IPS-11a (cell line): ENCODE measurements around the gene CYB561D1.
"Not testable (repeated sequence)": the region's sequence is repeated elsewhere in the genome, so short reads cannot be mapped to it uniquely, and the experiment has no call there.

Experiments
- H3K4me3 ChIP-seq: one replicate; pipeline ENCODE4 v1.5.1; 2013; ENCODE audit warnings: low read depth, low read length, control low read depth

CYB561D1 gene, protein sequence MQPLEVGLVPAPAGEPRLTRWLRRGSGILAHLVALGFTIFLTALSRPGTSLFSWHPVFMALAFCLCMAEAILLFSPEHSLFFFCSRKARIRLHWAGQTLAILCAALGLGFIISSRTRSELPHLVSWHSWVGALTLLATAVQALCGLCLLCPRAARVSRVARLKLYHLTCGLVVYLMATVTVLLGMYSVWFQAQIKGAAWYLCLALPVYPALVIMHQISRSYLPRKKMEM

DNA sequence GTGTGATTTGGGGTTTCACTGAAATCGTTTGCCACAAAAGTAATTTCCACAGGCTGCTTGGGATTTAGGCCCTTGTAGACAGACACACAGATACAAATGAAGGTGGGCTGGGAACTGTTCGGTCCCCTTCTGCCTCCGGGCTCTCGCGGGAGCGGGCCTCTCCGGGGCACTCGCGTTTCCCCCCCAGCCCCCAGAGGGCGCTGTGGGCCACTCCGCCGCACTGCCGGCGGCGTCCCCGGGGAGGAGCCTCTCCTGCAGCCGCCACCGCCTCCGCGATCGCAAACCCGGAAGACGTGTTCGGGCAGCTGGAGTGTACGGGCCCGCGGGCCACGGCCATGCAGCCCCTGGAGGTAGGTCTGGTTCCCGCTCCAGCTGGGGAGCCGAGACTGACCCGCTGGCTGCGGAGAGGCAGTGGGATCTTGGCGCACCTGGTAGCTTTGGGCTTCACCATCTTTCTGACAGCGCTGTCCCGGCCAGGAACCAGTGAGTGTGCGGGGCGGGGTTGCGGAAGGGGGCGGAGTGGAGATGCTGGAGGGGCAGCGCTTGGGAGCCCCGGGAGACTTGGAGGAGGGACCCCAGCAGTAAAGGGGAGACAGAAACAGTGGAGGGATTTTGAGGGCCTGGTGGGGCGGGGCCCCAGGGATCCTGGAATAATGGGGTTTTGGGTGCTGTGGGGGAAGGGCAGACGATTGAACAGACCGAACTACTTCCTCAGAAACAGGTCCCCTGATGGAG lies at the start of gene CYB561D1:
Gene CYB561D1 (plus strand): TSS at position 290 of the 735 bp plus-strand sequence. CDS start 46 bp downstream, at position 336.
- H3K4me3 ChIP-seq: peak within 1 kb of the TSS; percentile 92

DNA sequence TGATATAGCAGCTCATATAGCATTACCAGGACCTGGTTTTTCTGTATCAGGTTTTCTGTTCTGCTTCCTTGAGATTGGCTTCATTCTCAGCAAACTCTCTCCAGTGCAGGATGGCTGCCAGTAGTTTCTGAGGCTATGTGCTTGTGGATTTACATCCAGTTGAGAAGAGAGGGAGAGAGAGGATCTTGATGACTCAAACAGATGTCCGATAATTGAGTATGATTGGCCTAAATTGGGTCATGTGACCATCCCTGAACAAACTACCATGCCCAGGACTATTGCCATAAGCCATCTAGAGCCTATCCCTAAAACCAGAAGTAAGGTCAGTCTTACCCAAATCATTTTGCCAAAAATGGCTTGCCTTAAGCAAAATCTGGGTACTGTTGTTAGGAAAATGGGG lies 49.5 kb upstream of the CYB561D1 start:
- no peak overlapping the region for H3K4me3 ChIP-seq

DNA sequence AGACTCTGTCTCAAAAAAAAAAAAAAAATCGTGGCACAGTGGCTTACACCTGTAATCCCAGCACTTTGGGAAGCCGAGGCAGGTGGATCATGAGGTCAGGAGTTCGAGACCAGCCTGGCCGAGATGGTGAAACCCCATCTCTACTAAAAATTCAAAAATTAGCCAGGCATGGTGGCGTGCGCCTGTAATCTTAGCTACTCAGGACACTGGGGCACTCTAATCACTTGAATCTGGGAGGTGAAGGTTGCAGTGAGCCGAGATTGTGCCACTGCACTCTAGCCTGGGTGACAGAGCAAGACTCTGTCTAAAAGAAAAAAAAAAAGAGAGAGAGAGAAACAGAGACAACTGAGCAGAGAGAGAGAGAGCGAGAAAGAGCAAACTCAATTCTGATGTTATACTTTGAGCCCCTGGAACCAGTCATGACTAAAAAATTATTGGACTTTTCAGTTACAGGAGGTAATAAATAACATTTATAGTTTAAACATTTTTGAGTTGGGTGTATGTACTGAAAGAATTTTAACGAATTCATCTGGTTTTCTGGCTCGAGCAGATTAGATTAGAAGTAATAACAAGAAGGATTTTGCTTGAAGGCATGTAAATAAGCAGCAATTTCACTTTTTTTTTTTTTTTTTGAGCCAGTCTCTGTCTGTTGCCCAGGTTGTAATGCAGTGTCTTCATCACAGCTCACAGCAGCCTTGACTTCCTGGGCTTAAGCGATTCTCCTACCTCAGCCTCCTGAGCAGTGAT lies 47.8 kb upstream of the CYB561D1 start:
- H3K4me3 ChIP-seq: not testable (repeated sequence)

DNA sequence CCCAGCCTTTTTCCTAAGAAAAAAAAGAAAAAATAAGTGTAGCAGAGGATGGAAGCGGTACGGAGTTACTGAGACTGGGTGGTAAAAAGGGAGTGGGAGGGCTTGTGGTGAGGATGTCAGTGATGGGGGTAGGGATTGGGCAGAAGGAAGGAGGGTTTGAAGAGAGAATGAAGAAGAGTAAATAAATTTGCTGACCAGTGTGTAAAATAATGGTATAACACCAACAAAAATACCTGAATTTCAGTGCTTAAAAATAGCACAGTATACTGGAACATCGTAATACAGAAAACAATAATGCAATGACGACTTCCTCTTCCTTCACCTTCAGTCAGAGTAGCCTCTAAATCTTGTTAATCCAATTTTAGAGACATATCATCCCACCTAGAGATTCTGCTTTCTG lies 46.4 kb upstream of the CYB561D1 start:
- no peak overlapping the region for H3K4me3 ChIP-seq

DNA sequence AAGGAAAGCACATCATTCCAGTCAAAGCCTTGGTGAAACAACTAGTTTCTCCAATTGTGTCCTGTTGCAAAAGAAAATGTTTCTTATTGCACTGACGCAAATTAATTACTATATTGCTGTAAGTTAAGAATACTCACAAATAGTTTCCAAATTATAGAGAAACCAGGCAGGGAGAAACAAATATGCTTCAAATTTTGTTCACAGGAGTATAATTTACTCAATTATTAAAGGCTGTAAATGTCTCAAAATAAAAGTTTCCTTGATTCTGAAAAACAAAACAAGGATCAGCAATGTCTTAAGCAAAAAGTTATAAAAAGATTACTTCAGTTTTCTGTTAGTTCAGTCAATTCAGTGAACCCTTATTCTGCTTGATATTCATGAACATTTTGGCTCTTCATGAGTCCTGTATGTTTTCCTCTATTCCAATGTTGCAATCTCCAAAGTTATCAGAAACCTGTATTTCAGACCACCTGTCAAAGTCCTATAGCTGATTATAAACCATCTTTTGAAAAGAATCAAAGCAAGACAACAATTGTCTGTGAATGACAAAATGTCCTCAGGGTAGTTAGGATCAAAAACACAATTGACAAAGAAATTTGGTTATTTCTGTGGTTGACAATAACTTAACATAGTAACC lies 39.3 kb upstream of the CYB561D1 start:
- H3K4me3 ChIP-seq: no peak overlapping the region

DNA sequence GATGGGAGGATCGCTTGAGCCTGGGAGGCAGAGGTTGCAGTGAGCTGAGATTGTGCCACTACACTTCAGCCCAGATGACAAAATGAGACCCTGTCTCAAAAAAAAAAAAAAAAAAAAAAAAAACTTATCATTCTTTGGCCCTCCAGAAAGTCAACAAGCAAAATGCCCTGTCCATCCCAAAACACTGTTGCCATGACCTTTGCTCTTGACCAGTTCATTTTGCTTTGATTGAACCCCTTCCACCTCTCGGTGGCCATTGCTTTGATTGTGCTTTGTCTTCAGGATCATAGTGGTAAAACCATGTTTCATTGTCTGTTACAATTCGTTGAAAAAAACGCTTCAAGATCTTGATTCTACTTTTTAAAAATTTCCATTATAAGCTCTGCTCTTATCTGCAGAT lies 36.1 kb upstream of the CYB561D1 start:
- H3K4me3 ChIP-seq: no peak overlapping the region

DNA sequence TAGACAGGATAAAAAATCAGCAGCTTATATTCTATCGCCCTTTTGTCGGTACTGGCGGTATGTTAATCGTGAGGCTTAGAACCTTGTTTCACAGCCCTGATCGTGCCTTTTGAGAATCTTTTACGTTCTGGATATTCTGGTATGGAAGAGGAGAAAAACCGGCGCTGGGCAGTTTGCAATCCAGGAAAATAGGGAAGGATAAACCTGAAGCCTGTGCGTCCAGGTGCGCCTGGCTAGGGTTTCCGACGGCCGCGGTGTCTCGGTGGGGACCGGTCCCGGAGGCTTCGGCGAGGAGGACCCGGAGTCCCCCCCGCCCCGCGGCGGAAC lies 27.8 kb upstream of the CYB561D1 start:
- H3K4me3 ChIP-seq: peak overlapping the region; percentile 57

DNA sequence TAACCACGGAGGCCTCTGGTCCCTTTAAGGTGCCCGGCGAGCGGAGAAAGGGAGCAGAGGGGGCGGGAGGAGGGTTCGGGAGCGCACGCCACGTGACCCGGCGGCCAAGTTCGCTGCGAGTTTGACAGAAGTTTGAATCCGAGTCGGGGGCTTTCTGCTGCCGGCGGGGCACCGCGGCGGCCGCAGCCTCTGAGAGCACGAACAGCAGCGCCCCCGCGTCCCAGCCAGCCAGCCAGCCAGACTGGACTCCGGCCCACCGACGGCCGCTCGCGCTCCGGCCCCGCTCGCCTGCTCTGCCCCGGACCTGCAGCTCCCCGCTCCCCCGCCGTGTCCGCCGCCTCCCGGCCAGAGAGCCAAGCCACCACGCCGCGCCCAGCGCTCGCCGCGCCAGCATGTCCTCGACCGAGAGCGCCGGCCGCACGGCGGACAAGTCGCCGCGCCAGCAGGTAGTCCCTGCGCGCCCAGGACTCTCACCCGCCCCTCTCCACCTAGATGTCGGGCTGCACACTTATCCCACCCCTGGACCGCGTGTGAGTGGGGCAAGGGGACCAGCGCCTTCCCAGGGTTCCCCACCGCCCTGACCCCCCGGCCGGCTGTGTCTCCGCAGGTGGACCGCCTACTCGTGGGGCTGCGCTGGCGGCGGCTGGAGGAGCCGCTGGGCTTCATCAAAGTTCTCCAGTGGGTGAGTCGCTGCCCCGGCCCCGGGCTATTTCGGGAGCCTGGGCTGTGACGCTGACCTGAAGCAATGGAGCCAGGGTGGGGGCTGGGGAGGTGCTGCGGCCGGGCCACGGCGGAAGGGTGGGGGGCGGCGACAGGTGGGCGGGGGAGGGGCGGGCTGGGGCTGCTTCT lies 27.2 kb upstream of the CYB561D1 start, which contains the start of gene SYPL2:
Gene SYPL2 (plus strand): TSS at position 95 of the 849 bp plus-strand sequence. CDS start 298 bp downstream, at position 393.
- peak within 1 kb of the TSS; percentile 57 for H3K4me3 ChIP-seq

DNA sequence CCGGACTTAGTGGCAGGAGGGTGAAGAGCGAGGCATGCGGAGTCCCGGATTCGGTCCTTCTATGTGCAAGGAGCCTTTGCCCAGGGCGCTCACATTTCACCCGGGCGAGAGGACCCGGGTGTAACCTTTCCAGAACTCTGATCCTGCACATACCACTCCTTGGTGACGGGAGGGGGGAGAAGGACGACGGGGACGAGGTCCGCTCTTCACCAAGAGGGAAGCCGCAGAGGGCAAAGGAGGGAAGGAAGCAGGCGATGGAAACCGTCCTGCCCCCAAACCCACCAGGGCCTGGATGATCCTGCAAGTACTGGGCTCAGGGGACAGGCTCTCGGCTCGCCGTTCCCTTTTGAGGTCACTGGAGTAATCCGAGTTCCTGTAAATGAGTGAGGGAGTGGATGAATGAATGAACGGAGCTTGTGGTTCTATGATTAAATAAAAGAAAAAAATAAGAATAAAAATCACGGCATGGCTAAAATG lies 26.6 kb upstream of the CYB561D1 start:
- peak overlapping the region; percentile 21 for H3K4me3 ChIP-seq

DNA sequence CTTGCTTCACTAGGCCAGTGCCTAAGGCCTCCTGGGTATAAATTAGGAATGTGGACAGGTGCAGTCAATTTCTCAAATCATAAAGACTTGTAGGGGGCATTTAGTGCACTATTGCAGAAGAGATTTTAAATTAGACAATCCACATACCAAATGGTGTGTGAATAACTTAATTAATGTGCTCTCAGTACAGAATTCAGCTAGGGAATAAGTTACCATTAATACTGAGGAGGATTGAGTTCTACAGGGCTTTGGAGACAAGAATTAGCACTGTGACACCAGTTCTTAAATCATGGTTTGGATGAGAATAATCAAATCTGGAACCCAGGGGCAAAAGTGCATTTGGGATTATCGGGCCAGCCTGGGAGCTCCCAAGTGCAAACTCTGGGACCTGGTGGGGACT lies 25.8 kb upstream of the CYB561D1 start:
- H3K4me3 ChIP-seq: no peak overlapping the region

DNA sequence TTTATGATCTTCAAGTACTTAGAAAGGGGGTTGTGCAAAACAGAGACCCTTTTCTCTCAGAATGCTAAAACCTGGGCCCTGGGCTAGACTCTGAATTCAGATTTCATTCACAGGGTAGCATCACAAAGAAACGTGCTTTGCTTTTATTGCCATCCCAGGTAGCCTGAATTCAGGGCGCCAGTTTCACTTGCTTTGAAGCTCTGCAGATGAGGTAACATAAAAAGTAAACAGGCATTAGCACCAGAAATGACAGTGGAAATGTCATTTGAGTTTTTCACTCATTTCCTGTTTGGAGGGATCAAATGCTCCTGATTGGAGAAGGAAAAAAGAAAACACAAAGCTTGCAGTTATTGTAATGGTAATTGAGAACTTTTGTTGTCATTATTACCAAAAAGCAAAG lies 25.0 kb upstream of the CYB561D1 start:
- no peak overlapping the region for H3K4me3 ChIP-seq

DNA sequence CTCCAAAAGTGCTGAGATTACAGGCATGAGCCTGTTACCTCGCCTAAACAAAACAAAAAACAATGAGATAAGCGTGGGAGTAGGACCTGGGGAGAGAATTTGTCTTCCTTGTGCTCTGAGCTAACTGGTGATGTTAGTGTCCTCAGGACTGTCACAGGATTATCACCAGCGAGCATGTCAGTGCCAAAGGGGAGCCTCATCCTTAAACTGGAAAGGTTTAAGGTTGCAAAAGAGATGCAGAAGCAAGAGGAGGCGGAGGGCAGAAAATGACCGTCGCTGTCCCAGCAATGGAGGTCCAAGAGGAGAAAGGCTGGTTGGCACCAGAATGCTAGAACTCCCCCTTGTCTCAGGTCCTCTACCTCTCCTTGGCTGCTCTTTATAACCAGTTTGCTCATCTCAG lies 23.6 kb upstream of the CYB561D1 start:
- H3K4me3 ChIP-seq: no peak overlapping the region

DNA sequence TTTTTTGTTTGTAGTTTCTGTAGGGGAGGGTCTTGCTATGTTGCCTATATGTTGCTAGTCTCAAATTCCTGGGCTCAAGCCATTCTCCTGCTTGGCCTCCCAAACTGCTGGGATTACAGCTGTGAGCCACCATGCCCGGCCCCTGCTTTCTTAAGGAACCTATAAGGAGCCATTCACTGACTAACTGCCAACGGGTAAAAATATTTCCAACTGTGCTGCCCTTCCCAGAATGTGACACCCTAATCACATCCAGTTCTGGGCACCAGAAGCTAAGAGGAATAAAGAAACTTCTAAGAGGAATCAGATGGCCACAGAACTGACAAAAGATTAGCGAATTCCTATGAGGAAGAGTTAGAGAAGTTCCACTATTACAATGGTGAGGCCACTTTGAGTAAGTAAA lies 21.1 kb upstream of the CYB561D1 start:
- no peak overlapping the region for H3K4me3 ChIP-seq

DNA sequence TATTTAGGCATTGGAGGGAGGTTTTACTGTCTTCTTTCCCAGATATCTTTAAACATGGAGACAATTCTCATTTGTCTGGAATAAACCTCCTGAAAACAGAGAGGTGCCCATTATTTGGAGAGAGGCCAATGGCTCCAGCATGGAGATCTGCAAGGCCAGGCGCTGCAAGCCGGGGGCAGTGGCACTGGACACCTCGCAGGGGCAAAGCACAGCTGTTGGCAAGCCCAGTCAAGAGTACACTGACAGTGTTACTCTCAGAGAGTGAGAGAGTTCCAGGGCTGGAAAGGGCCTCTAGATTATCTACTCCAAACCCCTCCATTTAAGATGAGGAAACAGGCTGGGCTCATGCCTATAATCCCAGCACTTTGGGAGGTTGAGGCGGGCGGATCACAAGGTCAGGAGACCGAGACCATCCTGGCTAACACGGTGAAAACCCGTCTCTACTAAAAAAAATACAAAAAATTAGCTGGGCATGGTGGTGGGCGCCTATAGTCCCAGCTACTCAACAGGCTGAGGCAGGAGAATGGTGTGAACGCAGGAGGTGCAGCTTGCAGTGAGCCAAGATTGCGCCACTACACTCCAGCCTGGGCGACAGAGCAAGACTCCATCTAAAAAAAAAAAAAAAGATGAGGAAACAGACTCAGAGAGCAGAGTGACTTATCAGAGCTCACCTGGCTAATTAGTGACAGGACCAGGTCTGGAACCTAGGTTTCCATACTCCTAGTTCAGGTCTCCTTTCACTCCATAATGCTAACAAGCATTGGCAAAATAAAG lies 20.4 kb upstream of the CYB561D1 start:
- H3K4me3 ChIP-seq: not testable (repeated sequence)

DNA sequence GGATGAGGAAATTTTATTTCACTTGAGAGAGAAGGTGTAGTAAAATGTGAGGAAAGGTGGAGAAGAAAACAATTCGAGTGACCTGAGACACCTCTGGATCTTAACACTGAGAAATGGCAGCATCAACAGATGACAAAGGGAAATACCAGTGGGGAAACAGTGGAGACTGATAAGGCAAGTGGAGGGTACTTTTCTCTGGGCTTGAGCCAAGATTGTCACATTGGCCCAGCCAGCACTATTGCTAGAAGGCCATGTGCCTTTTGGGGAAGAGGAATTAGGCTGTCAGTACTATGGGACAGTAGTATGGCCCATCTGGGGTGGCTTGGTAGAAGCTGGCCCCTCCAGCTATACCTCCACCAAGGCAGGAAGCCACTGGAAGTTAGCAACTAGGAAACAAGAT lies 19.2 kb upstream of the CYB561D1 start:
- H3K4me3 ChIP-seq: no peak overlapping the region

DNA sequence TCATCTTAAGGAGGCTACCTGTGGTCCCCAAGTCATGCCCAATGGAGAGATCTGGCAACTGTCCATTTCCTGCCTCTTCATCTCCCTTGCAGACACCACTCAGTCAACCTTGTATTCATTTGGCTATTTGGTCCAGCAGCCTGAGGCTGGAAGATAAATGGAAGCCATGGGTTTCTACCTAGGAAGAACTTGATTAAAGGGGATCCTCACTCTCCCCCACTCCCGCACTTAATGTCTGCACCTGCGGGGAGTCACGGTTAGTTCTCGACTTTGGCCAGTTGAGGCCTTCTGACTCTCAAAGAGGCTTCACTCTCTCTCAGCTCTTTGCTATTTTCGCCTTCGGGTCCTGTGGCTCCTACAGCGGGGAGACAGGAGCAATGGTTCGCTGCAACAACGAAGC lies 18.6 kb upstream of the CYB561D1 start:
- H3K4me3 ChIP-seq: no peak overlapping the region

DNA sequence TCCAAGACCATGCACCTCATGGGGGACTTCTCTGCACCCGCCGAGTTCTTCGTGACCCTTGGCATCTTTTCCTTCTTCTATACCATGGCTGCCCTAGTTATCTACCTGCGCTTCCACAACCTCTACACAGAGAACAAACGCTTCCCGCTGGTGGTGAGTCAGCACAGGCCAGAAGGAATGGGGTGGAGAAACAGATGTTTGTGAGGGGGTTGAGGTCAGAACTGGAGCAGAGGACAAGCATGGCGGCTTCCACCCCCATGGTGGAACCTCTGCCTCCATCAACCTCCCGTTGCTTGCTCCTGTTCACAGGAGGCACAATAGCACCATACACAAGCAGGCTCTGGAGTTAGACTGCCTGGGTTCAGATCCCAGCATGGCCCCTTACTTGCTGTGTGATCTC lies 17.1 kb upstream of the CYB561D1 start:
- H3K4me3 ChIP-seq: no peak overlapping the region

DNA sequence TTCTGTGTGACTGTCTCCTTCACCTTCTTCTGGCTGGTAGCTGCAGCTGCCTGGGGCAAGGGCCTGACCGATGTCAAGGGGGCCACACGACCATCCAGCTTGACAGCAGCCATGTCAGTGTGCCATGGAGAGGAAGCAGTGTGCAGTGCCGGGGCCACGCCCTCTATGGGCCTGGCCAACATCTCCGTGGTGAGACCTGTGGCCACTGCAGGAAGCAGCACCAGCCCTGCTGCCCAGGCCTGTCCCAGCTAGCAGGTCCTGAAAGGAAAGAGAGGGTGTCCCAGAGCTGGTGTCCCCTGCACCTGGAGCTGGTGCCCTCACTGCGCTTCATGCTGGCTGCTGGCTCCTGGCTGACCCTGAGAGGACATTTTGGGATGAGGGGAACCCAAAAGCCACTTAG lies 16.1 kb upstream of the CYB561D1 start:
- H3K4me3 ChIP-seq: no peak overlapping the region

DNA sequence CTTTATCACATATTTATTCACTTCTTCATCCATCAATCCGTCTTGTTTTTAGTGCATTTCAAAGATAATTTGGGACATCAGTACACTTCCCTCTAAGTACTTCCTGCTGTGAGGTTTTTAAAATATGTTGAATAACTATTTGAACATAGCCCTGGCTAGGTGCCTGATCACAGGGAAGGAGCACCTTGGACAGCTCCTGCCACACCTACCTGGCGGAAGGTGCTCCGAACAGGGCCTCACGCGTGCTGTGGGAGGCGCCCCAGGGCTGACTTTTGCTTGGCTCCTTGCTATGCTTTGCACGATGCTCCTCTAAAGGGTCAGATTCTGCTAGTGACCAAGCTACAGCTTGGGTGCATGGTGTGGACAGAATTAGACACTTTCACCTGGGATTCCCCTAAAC lies 15.1 kb upstream of the CYB561D1 start:
- H3K4me3 ChIP-seq: no peak overlapping the region

DNA sequence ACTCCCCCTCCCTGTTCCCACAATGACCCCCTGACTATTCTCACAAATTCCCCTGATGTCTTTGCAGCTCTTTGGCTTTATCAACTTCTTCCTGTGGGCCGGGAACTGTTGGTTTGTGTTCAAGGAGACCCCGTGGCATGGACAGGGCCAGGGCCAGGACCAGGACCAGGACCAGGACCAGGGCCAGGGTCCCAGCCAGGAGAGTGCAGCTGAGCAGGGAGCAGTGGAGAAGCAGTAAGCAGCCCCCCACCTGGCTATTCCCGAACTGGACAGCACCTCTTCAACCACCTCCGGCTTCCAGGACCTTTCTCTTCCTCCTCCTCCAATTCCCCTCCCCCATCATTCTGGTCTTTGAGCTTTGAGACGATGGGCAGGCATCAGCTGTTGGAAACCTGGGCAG lies 14.6 kb upstream of the CYB561D1 start:
- no peak overlapping the region for H3K4me3 ChIP-seq
